Stimulated activated CD4-positive, alpha-beta T cell treated with anti-CD3 and anti-CD28 coated beads, Interleukin-2, amount 100 ng/mL, for 48 hours (primary cell): Measurements from ENCODE around the gene H2AZ2.
A peak's percentile ranks its signal among the peaks of the same experiment; 100 is the strongest.
"Not testable (repeated sequence)": the region's sequence is repeated elsewhere in the genome, so short reads cannot be mapped to it uniquely, and the experiment has no call there.

Experiments used
- DNase-seq, 2 donors: peaks; one replicate each; pipeline ENCODE4 v3.0.0-alpha.2; 2020

The H2AZ2 gene

DNA sequence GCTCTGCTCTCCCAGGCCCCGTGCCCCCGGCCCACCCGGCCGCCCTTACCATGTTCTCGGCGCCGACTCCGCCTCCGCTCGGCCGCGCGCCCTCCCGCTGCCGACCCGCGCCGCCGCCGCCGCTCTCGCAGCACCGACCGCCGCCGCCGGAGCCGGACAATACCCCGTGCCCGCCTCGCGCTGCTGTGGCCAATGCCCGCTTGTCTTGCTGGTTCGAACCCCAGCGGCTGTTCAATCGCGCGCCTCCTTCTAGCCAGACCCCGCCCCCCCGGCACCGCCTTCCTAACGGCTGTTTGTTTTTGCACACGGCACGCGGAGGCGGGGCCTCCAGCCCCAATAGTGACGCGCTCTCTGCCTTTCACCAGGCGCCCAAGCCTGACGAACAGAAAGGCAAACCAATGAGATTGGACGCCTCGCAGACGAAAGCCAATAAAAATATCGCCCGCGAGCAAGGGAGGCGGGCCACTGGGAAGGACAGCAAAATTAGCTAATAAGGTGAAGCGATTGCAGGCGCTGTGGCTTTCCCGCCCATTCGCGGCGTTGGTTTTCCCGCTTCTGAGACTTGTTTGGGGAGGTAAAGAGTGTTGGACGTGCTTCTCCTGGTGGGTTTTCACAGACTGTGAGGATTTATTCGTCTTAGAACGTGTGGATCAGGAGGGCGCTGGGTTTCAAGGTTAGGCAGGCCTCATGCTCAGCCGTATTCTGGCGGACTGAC is at the start of gene H2AZ2:
H2AZ2 (minus strand) TSS at position 168 of the 715 bp plus-strand sequence; CDS start at position 52, 116 bp downstream.
- peak; percentile 99 for DNase-seq

DNA sequence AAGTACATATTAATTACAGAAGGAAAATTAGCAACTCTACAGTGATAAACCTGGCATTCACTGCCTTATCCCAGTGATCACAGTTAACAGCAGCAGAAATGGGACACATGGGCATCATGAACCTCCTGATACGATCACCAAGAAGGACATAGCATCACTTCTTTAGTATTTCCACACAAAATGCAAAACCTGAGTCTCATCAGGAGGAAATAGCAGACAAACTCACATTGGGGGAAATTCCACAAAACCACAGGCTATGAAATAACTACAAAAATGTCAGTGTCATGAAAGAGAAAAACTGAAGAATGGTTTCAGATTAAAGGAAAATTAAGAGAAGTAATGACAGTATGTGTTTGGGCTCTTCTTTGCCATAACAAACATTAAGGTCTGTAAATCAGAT is 49.4 kb upstream of the H2AZ2 start:
- no peak for DNase-seq

DNA sequence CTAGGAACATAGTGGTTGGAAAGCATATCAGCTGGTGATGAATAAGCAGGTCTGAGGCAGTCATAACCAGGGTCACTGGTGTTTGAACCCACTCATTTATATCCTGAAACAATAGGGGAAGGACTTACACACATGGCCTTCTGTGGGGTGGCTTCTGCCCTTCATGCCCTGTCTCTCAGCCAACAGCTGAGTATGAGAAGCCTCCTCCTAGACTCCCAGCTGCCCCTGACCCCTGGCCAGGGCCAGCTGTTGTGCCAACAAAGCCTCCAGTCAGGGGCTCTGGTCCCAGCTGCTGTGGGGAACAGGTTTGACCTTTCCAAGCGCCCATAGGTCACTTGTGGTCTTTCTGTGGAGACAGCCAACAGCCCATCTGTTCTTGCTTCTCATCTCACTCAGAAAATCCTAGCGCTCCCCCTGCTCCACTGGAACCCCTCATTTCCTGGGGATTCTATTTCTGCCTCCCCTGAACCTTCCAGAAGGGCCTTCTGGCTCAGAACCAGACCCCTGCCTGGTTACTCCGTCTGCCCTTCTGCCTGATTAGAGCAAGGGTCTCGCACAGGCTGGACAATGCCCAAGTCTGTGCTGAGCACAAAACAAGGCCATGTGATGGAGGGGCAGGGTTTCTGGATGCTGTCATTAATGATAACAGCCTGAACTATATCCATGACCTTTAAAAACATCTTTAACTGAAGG is 47.1 kb upstream of the H2AZ2 start:
- no peak for DNase-seq

DNA sequence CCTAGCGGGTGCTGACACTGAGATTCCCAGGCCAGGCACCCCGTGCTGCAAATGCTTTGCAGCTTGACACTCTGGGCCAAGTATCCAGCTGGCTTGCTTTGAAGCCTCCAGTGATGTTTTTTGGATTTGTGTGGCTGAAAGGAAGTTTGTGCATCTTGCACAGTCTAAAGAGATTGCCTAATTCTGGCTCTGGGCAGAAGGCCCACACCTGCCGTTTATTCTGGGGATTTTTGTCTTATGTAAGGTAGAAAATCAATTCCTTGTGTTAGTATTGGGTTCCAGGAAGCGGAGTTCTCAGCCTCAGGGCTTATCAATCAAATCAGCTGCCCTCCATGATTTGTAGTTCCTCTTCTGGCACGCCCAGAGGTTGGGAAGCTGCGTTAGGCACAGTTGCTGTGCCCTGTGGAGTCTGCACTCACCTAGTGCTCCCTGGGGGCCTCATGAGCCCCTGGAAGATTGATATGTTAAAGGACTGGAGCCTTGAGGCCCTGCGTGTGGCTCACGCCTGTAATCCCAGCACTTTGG is 45.9 kb upstream of the H2AZ2 start:
- DNase-seq, result no peak

DNA sequence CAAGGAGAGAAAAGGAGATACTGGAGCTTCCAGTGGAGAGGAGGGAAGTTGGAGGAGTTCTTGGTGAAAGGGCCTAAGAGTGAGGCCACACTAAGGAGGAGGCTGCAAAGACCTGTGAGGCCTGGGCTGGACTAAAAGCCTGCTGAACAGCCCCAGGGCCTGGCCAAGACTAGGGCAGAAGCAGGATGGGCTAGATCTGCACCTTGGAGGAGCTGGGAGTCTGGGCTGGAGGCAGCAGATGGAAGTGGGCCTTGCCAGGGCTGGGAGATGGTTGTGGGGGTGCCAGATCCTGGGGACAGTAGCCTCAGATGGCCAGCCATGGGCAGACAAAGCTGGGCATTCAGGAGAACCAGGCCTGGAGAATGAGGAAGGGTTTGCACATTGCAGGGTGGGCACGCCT is 43.9 kb upstream of the H2AZ2 start:
- DNase-seq, result no peak

DNA sequence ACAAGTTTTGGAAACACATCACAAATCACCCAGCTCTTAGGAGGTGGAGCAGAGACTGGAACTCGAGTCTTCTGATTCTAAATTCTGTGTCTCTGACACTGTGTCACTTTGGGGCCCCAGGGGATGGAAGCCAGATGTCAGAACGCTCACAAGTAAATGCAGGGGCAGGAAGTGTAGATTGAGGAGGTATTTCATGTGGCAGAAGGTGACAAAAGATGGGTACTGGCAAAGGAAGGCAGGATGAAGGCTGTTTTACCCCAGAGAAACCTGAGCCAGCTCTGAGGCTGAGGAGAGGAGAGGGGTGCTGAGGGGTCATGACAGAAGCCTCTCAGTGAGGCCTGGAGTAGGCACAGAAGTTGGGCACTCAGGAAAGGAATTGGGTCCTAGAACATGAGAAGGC is 43.5 kb upstream of the H2AZ2 start:
- DNase-seq, result peak in 1 of 2 donors; percentile 15

DNA sequence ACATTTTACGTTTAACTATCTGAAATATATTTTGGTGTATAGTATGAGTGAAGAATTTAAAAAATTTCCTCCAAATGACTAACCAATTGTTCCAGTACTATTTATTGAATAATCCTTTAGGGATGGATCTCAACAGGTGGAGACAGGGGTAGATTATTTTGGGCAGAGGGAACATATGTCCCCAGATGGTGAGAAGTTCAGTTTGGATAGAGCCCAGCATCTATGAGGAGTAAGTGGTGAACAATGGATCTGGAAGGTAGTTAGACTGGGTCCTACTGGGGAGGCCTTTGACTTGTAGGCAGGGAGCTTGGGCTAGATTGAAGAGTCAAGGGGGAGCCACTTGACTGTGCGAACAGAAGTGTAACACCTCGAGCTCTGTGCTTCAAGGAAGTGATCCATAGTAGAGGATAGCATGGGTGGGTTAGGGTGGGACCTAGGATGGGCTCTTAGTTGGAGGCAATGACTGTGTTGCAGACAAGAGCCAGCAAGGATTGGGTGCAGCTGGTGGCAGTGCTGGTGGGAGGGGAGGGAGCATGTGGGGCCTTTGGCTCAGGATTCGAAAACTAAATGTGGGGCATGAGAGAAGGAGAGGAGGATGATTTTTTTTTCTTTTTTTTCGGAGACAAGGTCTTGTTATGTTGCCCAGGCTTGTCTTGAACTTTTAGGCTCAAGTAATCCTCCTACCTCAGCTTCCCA is 41.3 kb upstream of the H2AZ2 start:
- DNase-seq, result no peak

DNA sequence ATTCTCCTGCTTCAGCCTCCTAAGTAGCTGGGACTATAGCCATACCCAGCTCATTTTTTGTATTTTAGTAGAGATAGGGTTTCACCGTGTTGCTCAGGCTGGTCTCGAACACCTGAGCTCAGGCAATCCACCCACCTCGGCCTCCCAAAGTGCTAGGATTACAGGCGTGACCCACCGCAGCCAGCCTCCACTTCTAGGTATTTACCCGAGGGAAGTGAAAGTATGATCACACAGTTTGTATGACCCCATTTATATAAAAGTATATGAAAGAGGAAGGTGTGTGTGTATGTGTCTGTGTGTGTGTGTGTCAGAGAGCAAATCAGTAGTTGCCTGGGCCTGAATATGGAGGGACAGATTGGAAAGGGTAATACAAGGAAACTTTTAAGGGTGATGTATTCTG is 39.4 kb upstream of the H2AZ2 start:
- DNase-seq, result no peak

DNA sequence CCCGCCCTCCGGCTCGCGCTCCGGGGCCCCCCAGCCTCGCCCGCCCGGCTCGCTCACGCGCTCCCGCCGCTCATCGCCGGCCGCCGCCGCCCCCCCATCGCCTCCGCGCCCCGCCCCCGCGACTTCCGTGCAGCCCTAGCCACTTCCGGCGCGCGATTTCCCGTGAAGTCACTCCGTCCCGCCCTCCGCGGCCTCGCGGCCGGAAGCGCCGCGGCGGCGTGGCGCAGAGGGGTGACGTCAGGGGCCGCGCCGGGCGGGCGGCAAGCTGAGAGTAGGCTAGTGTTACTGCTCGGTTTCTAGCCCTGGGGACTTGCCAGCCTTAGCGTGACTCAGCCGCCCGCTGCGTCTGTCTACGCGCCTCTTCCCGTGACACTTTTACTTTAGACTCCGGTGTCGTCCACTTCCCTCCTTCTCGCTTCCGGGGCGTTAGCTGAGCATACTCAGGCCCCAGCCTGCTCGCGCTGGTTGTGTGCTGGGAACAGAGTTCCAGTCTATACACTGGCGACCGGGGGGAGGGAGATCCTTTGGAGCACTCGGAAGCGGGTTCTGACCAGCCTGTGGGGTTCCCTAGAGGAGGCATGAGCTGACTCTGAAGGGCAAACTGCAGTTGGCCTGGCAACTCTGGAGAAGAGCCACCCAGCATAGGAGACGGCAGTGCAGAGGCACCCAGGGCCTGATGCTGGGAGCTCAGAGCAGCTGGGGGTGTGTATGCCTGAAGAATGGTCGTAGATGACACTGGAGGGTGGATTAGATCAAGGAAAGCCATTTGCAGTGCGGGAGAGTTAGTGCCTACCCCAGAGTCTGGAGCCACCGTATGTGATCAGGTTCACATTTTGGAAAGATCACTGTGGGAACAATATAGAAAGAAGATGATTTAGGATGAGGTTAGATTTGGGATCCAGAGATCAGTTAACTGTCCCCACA is 37.8 kb upstream of the H2AZ2 start, which contains the start of gene PURB:
PURB (minus strand) TSS at position 137 of the 924 bp plus-strand sequence. CDS start 182 bp downstream, outside the sequence.
- peak; percentile 93 to 96 for DNase-seq

DNA sequence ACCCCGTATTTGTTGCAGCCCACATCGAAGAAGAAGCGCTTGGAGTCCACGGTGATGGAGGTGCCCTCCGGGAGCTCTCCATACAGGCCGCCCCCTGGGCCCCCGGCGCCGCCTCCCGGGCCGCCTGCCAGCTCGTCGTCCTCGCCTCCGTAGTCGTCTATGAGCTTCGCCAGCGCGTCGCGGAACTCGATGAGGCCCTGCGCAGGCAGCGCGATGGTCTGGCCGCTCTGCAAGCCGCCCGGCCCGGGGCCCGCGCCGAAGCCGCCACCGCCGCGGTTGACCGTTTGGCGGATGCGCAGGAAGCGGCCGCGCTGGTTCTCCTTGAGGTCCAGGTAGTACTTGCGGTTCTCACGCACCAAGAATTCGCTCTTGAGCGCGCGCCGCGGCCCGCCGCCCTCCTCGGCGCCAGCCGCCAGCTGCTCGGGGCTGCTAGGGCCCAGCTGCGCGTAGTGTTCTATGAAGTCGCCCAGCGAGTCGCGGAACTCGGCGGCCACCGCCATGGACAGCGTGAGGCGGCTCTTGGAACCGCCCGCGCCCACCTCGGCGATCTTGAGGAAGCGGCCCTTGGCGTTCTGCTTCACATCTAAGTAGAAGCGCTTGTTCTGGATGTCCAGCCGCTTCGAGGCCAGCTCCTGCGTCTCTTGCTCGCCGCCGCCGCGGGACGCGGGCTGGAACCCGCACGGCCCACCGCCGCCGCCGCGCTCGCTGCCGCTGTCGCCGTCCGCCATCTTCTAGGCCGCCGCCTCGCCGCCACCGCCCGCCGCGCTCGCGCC is 36.9 kb upstream of the H2AZ2 start:
- DNase-seq, result peak; percentile 34 to 35

DNA sequence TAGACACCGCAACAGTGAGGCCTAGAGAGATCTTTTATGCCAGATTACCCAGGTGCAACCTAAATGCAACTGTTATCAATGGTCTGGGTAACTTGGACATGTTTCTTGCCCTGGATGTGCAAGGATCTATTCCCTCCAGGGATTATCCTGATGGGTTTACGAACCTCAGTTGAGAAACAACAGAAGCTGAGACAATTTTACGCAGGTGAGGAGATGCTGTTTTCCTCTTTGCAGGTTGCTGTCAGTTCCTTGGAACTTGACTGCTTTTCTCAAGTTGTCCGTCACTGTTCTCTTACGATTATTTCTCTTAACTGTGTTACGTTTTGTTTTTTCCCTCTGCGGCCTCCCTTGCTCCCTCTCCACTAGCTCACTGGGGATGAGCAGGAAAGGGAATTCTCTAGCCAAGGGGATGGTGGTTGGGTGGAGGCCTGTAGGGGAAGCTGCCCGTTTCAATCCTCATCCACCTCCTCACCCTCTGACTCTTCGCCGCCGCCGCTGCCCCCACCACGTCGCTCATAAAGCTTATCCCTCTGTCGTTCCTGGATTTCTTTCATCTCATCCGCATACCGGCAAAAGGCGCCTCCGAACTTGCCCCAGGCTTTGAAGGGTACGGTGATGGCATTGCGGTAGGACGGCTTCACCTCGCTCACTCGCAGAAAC is 36.2 kb upstream of the H2AZ2 start:
- DNase-seq, result peak in 1 of 2 donors; percentile 9

DNA sequence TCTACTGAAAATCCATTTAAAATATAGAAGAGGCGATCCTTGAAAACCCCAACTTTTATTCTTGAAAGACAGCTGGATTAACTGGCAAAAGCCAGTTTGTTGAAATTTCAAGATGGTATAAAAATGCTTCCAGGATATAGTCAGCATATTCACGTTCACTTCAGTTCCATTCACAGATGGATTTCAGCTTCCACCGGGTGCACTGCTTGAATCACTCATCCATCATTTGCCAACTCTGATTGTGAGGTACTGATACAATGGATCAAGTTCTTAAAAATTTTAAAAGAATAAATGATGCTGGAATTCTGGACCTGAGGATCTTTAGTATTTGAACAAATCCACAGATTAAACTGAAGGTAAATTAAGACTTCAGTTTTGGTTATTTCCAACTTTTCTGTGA is 35.0 kb upstream of the H2AZ2 start:
- DNase-seq, result no peak

DNA sequence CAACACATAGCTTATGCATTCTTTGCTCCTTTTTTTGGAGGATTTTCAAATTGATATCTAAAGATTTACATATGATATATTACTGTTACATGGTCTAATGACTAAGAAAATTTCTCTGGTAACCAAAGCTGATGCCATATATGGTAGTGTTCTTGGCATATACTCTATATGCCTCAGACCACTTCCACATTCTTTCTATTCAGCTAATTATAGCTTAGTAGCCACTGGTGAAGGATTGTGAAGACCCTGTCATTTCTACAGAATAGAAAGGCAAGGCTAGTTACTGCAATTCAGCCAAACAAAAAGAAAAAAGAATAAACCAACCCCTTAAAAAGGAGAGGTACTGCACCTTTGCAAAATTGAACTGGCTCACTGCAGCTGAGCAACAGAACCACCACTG is 33.7 kb upstream of the H2AZ2 start:
- no peak for DNase-seq

DNA sequence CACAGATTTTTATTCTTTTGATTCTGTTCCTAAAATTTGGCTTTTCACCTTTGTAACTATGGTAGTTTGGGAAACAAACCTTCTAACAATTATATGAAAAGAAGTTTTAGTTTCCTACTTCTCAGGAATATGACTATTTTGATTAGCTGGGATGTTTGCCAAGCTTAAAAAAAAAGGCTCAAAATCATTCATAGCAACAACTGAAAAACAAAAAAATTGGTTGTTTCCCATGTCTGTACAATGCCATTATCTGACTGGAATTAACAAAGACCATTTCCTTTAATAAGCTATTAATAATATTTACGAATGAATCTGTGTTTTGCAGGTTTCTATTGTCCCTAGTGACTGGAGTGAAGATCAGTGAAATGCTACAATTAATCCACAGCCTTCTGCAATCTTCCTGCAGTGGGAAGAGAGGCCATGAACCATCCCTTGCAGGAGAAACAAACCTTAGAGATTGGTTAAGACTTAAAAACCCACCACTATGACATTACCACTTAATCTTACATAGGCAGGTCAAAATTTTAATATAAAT is 33.2 kb upstream of the H2AZ2 start:
- no peak for DNase-seq

DNA sequence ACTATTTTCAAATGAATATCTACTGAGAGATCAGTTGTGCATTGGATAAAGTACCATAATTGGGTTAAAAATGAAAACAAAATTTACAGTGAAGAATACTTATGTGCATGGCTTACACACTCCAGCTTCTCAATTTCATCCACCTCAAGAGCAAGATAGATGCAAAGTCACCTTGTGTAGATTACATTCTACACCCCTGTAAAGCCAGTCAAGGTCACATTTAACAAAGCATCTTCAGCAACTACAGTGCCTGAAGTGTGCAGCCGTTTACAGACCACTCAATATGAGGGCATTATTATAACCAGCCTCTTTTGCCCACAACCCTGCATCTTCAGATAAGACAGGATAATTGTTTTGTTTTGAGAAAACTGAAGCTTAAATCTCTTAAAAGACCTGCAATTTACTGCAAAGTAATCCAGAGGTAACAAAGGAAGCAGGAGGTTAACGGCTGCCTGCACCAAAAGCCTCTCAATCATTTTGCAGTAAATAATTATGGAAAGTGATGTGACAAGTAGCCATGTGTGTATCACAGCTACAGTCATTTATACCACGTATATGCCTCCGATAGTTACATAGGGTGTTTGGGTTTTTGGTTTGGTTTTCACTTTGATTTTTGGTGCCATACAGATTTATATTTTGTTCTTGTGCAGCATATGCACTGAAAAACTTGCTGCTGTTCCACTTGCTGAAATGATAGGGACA is 32.6 kb upstream of the H2AZ2 start:
- DNase-seq, result no peak

DNA sequence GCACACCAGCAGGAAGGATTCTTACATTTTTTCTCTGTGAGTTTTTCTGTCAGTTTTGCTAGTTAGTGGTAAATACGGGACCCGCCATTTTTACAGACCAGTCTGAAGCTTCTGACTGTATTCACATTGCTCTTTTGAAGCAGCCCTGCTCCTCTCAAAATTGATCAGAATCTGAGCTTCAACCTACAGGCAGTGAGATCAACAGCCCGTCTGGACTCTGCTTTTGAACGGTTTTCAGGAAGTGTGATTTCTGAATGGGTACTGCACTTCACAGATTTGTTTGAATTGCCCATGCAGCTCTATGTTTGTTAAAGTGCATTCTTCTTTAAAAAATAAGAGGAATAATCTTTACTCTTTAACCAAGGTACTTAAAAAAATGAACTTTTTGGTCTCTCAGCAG is 28.5 kb upstream of the H2AZ2 start:
- DNase-seq, result no peak

DNA sequence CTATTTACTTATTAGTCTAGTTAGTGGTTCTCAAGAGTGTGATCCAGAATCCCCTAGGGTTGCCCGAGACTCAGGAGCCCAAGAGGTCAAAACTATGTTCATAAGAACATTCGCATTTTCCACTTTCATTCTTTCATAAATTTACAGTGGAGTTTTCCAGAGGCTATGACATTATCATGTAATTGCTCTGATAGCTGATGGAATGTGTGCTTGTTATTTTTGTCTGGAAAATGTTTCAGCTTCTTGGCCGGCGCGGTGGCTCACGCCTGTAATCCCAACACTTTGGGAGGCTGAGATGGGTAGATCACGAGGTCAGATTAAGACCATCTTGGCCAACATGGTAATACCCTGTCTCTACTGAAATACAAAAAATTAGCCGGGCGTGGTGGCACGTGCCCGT is 27.4 kb upstream of the H2AZ2 start:
- no peak for DNase-seq

DNA sequence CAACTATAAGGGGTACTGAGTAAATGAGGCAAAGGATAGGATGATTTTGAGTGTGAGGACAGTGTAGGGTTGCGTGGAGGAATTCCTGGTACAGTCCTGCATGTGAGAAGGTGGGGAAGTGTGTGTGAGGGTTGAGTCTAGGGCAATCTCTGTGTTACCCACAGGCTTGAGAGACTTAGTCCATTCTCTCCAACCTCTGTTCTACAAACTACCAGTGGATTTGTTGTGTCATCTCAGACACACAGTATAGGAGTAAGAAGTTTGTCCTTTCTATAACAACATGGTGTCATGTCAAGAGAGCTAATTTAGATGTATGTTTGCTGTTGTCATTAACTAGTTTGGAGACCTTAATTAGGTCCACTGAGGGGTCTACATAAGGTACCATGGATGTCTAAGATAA is 24.9 kb upstream of the H2AZ2 start:
- no peak for DNase-seq

DNA sequence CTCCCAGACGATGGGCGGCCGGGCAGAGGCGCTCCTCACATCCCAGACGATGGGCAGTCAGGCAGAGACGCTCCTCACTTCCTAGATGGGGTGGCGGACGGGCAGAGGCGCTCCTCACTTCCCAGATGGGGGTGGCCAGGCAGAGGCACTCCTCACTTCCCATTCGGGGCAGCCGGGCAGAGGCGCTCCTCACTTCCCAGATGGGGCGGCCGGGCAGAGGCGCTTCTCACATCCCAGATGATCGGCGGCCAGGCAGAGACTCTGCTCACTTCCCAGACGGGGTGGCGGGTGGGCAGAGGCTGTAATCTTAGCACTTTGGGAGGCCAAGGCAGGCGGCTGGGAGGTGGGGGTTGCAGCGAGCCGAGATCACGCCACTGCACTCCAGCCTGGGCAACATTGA is 24.0 kb upstream of the H2AZ2 start:
- DNase-seq, result not testable (repeated sequence)

DNA sequence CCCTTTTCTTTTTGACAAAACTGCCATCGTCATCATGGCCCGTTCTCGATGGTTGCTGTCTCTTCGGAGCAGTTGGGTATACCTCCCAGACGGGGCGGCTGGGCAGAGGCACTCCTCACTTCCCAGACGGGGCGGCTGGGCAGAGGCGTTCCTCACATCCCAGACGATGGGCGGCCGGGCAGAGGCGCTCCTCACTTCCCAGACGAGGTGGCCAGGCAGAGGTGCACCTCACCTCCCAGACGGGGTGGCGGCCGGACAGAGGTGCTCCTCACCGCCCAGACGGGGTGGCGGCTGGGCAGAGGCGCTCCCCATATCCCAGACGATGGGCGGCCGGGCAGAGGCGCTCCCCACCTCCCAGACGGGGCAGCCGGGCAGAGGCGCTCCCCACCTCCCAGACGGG is 22.9 kb upstream of the H2AZ2 start:
- DNase-seq, result not testable (repeated sequence)
